Stimulated activated naive CD8-positive, alpha-beta T cell treated with anti-CD3 and anti-CD28 coated beads, Interleukin-15, Interleukin-2, amounts not matched to agents 100 U/mL and 50 U/mL, for 24 hours (primary cell): ENCODE measurements around the gene HOXC4.
"Not testable (repeated sequence)": the region's sequence is repeated elsewhere in the genome, so short reads cannot be mapped to it uniquely, and the experiment has no call there.

Source experiments
- ATAC-seq: fragments of 150-1000 bp; cut with Tn5 transposase; one replicate; pipeline ENCODE4 v1.10.0; 2021
- DNase-seq: peaks from one replicate; pipeline ENCODE4 v3.0.0; 2021

The HOXC4 gene

DNA sequence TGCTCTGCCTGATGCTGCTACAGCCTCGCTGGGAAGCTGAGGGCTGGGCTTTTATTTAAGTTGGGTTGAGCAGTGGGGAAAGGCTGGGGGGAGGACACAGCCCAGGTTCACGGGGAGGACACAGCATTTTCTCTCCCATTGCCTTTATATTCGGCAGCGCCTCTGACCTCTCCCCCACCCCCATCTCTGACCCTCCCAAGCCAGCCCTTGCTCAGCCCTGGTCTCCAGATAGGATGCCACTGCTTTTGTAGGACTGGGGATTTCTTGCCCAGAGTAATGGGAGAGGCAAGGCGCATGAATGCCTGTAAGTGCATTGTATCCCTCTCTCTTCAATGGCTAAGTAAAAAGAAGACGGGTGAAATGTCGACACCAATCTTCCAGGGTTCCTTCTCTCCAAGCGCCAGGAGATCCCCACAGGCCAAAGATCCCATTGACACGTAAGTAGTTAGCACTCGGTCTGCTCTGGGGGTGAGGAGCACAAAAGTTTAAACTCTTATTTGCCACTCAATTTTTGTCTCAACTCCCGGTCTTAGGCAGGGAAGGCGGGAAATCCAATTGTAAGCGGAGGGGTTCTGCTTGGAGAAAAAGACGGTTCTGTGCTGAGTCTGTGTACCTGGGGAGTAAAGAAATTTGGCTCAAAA is 4.6 kb downstream of the HOXC4 start:
- ATAC-seq (no peak), DNase-seq (no peak)

GRCh38 chr12:54059668-54060067 is 6.0 kb downstream of the HOXC4 start:
- DNase-seq (no peak), ATAC-seq (no peak)

- ATAC-seq (no peak), DNase-seq (no peak)
These were observed 6.7 kb downstream of the HOXC4 start for GRCh38 chr12:54060174-54060974.

- ATAC-seq = no peak
- DNase-seq = no peak
These were observed 7.5 kb downstream of the HOXC4 start for GRCh38 chr12:54060975-54061778.

- ATAC-seq (no peak), DNase-seq (no peak)
These were observed 12.0 kb downstream of the HOXC4 start for GRCh38 chr12:54065677-54066076.

DNA sequence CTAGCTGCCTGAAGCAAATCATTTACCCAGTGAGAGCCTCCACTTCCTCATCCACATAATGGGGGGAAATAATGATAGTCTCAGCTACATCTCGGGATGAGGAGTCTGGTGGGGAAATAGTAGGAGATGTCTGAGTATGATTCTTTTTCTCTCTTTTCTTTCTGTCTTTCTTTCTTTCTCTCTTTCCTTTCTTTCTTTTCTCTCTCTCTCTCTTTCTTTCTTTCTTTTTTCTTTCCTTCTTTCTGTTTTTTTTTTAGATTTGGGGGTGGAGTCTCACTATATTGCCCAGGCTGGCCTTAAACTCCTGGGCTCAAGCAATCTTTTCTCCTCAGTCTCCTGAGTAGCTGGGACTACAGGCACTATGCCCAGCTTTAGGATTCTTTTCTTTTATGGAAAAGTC is 12.8 kb downstream of the HOXC4 start:
- ATAC-seq (no peak), DNase-seq (no peak)

- DNase-seq = no peak
- no peak for ATAC-seq
These were observed 14.9 kb downstream of the HOXC4 start for GRCh38 chr12:54068418-54069070.

DNA sequence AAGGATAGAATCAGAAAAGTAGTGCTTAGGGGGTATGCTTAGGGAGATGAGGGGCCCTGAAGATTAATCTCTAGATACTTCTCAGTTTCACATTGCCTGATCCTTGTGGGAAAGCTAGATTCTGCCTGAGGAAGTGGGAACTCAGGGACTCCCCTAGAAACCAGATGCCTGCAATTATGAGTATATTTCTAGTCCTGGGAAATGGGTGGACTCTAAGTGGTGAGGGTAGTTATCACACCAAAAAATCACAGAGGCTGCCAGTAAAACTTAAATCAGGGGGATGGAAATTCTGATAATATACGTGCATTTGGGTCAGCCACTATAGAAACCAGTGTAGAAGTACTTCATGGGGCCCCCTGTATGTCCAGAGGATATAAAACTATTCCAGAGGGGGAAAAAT is 18.3 kb downstream of the HOXC4 start:
- ATAC-seq (no peak), DNase-seq (no peak)

- ATAC-seq (no peak), DNase-seq (no peak)
These were observed 20.7 kb downstream of the HOXC4 start for GRCh38 chr12:54074308-54074707.

DNA sequence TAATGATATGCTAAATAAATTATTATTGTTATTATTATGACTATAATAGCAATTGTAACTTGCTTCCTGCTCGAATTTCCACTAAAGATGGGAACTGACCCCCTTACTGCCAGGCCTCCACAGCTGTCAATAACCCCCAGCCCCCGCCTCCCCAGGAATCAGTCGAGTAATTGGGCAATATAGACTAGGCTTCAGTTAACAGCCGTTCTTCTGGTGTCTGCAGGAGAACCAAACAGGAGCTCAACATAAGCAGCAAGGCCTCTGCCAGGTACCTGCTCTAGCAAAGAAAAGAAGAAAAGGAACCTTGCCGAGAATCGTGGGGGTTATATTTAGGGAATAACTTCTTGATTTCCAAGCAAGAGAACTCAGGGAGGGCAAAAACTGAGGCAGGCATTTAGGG is 21.8 kb downstream of the HOXC4 start:
- DNase-seq (no peak), ATAC-seq (no peak)

GRCh38 chr12:54075974-54076373 is 22.3 kb downstream of the HOXC4 start:
- DNase-seq (no peak), ATAC-seq (no peak)

- not testable (repeated sequence) for ATAC-seq, DNase-seq
These were observed 24.2 kb downstream of the HOXC4 start for GRCh38 chr12:54077843-54078242.

GRCh38 chr12:54079115-54079514 is 25.5 kb downstream of the HOXC4 start:
- DNase-seq, ATAC-seq: not testable (repeated sequence)

- not testable (repeated sequence) for ATAC-seq, DNase-seq
These were observed 26.6 kb downstream of the HOXC4 start for GRCh38 chr12:54080008-54080924.

DNA sequence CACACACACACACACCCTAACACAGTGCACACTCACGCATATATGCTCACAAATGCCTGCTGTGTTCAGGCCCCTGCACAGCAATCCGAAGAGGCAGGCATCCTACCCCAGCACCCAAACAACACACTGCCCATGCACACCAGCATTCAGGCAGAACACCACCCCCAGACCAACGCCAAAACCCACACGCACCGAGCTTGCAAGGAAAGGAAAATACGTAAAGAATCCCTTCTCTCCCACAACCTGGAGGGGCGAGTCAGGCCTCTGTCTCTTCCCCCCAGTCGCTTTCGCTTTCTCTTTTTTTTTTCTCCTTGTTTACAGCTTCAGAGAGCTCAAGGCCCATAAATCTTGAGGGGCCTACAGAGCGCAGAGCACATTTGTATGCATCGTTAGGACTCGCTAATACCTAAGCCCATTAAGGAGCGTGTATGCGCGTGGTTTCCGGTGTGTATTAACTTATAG is 27.4 kb downstream of the HOXC4 start:
- not testable (repeated sequence) for ATAC-seq
- DNase-seq = peak; percentile 13

DNA sequence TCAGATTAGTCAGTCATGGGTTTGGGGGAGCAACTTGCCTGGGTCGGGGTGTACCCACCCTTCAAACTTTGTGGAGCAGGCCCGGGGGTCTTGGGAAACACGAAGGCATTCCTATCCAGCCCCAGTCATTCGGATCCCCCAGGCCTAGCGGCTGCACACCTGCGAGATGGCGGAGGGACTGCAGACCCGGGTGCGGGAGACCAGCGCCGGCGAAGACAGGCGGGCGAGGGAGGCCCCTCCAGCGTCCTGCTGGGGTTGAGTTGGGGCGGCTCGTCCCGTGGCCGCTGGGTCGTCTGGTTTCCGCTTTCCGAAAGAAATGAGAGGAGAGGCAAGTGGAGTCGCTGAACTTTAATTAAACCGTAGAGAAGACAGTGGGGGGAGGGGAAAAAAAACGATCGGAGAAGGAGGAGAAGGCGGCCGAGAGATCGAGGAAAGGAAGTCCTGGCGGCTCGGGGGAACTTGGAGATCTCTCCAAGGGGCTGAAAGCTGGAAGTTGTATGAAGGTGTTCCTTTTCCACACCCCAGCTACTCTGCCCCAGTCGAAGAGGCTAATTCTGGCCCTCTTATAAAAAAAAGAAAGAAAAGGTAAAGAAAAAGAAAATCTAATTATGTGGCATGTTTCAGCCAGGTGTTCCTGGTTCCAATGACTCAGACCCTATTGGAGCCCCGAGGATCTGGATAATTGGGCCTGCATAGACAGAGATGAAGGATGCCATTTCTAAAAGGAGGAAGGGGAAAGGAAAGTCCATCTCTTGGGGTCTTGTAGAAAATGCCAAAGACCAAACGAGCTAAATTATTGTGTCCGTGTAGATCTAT is 28.2 kb downstream of the HOXC4 start:
- DNase-seq = peak; percentile 38
- not testable (repeated sequence) for ATAC-seq

- ATAC-seq (no peak), DNase-seq (peak; percentile 43)
These were observed 28.8 kb downstream of the HOXC4 start for GRCh38 chr12:54082397-54082892.

DNA sequence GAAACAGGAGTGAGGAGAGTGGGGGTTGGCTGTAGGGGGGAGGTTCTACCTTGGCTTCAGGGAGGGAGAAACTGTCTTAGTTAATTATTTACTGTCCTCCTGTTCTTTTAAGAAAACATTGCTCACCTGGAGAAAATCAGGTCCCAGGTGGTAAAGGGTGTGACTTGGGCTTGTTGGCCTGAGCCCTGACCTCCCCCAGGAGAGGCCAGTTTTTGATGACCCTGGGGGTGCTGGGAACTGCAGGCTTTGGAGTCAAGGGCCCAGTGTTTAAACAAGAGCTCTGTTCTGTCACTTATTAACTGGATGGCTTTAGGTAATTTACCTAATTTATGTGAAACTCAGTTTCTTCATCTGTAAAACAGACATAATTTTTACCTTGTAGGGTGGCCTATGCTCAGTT is 34.4 kb downstream of the HOXC4 start:
- not testable (repeated sequence) for ATAC-seq, DNase-seq

DNA sequence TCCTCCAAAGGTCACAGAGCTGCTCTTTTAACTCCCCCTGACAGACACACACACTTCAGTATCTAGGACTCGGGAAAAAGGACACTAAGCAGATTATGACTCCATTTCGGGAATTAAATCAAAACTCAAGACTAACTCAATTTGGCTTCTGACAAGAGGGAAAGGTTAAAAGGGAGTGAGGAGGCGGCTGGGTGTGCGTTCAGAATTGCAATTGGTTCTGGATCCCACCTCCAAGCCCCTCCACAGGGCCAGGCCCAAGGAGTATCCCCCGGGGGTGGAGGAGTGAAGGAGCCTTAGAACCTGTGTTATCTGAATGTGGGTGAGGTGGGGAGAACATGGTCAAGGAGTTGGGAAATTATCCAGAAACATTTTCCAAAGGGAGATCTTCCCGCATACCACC is 35.8 kb downstream of the HOXC4 start:
- not testable (repeated sequence) for DNase-seq, ATAC-seq

- DNase-seq = peak; percentile 7
- ATAC-seq = not testable (repeated sequence)
These were observed 36.7 kb downstream of the HOXC4 start for GRCh38 chr12:54090312-54090711.
